PC-3 (cell line): Measurements from ENCODE around the gene CAPNS1. TPM values are rescaled to one million over a fixed set of nuclear protein-coding genes. Genes with fewer than 3 reads are reported as not detected.

ENCODE experiments used
- ATAC-seq: fragments of 200-7000 bp; cut with Tn5 transposase; 2 replicates; pipeline ENCODE4 v1.9.1; 2020; ENCODE audit warnings: mild to moderate bottlenecking, moderate library complexity
- BruUV-seq: library from RNA; stranded (reverse); fragments of 400-500 nt; replicated peaks from 2 replicates; lab custom pipeline; 2021; lab: Mats Ljungman, UMichigan
- CTCF ChIA-PET: fragments of 300-600 bp; sonication (Branson Sonifier 250); formaldehyde crosslinking; loops from one replicate; lab custom pipeline; 2022; ENCODE audit warnings: antibody characterized with exemption; lab: Charles Lee
- POLR2A ChIA-PET: fragments of 300-600 bp; sonication (Branson Sonifier 250); formaldehyde crosslinking; loops from one replicate; lab custom pipeline; 2022; ENCODE audit warnings: antibody characterized with exemption; ENCODE audit not compliant: unreplicated experiment; lab: Charles Lee
- DNase-seq: peaks from one replicate; pipeline ENCODE4 v3.0.0-alpha.2; 2015
- H2AFZ ChIP-seq: fragments of 300-600 bp; sonication (generic); 2 replicates; pipeline ENCODE4 v1.6.0; 2016; ENCODE audit warnings: antibody characterized with exemption, low read length
- H3F3A ChIP-seq: fragments of 300-600 bp; sonication (generic); one replicate; pipeline ENCODE4 v1.6.0; 2017; ENCODE audit warnings: antibody characterized with exemption, low read length, control low read depth, mild to moderate bottlenecking; ENCODE audit not compliant: unreplicated experiment
- H3K27ac ChIP-seq: fragments of 300-600 bp; sonication (generic); 2 replicates; pipeline ENCODE4 v1.5.1; 2016; ENCODE audit warnings: mild to moderate bottlenecking, low read length
- H3K27me3 ChIP-seq: fragments of 300-600 bp; sonication (generic); 2 replicates; pipeline ENCODE4 v1.6.1; 2016; ENCODE audit warnings: low read length, mixed read lengths
- H3K36me3 ChIP-seq: fragments of 300-600 bp; sonication (generic); 2 replicates; pipeline ENCODE4 v1.6.1; 2016; ENCODE audit warnings: low read depth, mixed run types, low read length, mixed read lengths
- H3K4me1 ChIP-seq: fragments of 300-600 bp; sonication (generic); 2 replicates; pipeline ENCODE4 v1.5.1; 2016; ENCODE audit warnings: low read length; ENCODE audit not compliant: insufficient read depth
- H3K4me2 ChIP-seq: fragments of 300-600 bp; sonication (generic); 2 replicates; pipeline ENCODE4 v1.6.0; 2016; ENCODE audit warnings: low read length
- H3K4me3 ChIP-seq: fragments of 300-600 bp; sonication (generic); 2 replicates; pipeline ENCODE4 v1.5.1; 2016; ENCODE audit warnings: mild to moderate bottlenecking, low read length, mixed read lengths
- H3K79me2 ChIP-seq: fragments of 300-600 bp; sonication (generic); 2 replicates; pipeline ENCODE4 v1.6.1; 2017; ENCODE audit warnings: low read length, mixed read lengths
- H3K9ac ChIP-seq: fragments of 300-600 bp; sonication (generic); 2 replicates; pipeline ENCODE4 v1.6.0; 2016; ENCODE audit warnings: mild to moderate bottlenecking, low read length
- H3K9me2 ChIP-seq: fragments of 300-600 bp; sonication (generic); replicated peaks from 2 replicates; pipeline ENCODE4 v1.6.1; 2016; ENCODE audit warnings: mixed run types, low read length, mixed read lengths
- H3K9me3 ChIP-seq: fragments of 300-600 bp; sonication (generic); 2 replicates; pipeline ENCODE4 v1.6.1; 2016; ENCODE audit warnings: low read length, mixed read lengths
- H4K20me1 ChIP-seq: fragments of 300-600 bp; sonication (generic); 2 replicates; pipeline ENCODE4 v1.6.1; 2016; ENCODE audit warnings: low read length, mixed read lengths
- EZH2 ChIP-seq: fragments of 300-600 bp; sonication (generic); IDR thresholded peaks from one replicate; pipeline ENCODE4 v1.6.1; 2017; ENCODE audit warnings: antibody characterized with exemption, mild to moderate bottlenecking, low read length; ENCODE audit not compliant: unreplicated experiment
- EZH2phosphoT487 ChIP-seq: fragments of 300-600 bp; sonication (generic); IDR thresholded peaks from 2 replicates; pipeline ENCODE4 v1.6.1; 2018; ENCODE audit warnings: mild to moderate bottlenecking, antibody characterized with exemption, low read length, borderline replicate concordance
- intact Hi-C: fragments of 100-400 bp; cut with micrococcal nuclease; formaldehyde crosslinking; loops from 2 replicates; pipeline ENCODE4 v1.9.0; 2023
- total RNA-seq: library from RNA; depleted of rRNA; stranded (reverse); fragments of >200 nt; gene quantifications from 2 replicates; pipeline ENCODE4 v1.2.3, GENCODE V29; 2014
- TF ChIP-seq, protein P1 (sequence below): fragments of 300-600 bp; sonication (generic); conservative IDR thresholded peaks from 2 replicates; pipeline ENCODE4 v1.5.1; 2017; ENCODE audit warnings: antibody characterized with exemption, low read depth, mild to moderate bottlenecking, low read length

CAPNS1 gene
- total RNA-seq, 1 experiment from 2014 or later = 329 TPM

DNA sequence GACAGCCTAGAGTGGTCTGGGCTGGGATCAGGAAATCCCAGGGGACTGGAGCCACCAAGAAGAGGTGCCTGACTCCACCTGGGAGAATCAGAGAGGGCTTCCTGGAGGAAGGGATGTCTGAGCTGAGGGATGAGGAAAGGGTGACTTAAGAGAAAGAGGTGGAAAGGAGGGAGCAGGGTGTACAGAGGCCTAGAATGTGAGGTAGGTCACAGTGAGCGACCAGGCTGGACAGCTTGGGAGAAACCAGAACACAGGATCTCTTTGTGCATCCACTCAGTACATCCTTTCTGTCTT is 23.6 kb upstream of the CAPNS1 start:
- H3K27me3 ChIP-seq = no peaks in the 10 kb centered on the region
- no peaks in the 10 kb centered on the region for H3K9me3 ChIP-seq
- peaks cover 18% of the 10 kb centered on the region; the same call in 1 of the 2 replicates for H3K4me1 ChIP-seq
- no peak for TF ChIP-seq EZH2
- no peak for TF ChIP-seq EZH2phosphoT487
- TF ChIP-seq, protein P1, sequence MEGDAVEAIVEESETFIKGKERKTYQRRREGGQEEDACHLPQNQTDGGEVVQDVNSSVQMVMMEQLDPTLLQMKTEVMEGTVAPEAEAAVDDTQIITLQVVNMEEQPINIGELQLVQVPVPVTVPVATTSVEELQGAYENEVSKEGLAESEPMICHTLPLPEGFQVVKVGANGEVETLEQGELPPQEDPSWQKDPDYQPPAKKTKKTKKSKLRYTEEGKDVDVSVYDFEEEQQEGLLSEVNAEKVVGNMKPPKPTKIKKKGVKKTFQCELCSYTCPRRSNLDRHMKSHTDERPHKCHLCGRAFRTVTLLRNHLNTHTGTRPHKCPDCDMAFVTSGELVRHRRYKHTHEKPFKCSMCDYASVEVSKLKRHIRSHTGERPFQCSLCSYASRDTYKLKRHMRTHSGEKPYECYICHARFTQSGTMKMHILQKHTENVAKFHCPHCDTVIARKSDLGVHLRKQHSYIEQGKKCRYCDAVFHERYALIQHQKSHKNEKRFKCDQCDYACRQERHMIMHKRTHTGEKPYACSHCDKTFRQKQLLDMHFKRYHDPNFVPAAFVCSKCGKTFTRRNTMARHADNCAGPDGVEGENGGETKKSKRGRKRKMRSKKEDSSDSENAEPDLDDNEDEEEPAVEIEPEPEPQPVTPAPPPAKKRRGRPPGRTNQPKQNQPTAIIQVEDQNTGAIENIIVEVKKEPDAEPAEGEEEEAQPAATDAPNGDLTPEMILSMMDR = no peak
- H3K27ac ChIP-seq = no peak overlapping the region
- no peaks in the 10 kb centered on the region for H4K20me1 ChIP-seq
- peaks cover 28% of the 10 kb centered on the region for H3K79me2 ChIP-seq
- no peak for ATAC-seq
- ChIA-PET POLR2A (interaction anchor here (0.6 kb wide), 1 partner anchor 11 kb away, joined by 3 read pairs; no protein-coding TSS in a partner anchor), CTCF (no interaction called here)
- no peaks in the 10 kb centered on the region for H3F3A ChIP-seq
- peak overlapping the region; percentile 73 for H3K4me3 ChIP-seq
- H3K36me3 ChIP-seq = no peaks in the 10 kb centered on the region
- intact Hi-C loops = no loop called here
- DNase-seq = no peak
- H3K4me2 ChIP-seq = peak overlapping the region; percentile 96
- H2AFZ ChIP-seq = no peak overlapping the region
- no peaks in the 10 kb centered on the region for H3K9me2 ChIP-seq
- H3K9ac ChIP-seq = peak overlapping the region; percentile 73
- BruUV-seq = no TSS peak

DNA sequence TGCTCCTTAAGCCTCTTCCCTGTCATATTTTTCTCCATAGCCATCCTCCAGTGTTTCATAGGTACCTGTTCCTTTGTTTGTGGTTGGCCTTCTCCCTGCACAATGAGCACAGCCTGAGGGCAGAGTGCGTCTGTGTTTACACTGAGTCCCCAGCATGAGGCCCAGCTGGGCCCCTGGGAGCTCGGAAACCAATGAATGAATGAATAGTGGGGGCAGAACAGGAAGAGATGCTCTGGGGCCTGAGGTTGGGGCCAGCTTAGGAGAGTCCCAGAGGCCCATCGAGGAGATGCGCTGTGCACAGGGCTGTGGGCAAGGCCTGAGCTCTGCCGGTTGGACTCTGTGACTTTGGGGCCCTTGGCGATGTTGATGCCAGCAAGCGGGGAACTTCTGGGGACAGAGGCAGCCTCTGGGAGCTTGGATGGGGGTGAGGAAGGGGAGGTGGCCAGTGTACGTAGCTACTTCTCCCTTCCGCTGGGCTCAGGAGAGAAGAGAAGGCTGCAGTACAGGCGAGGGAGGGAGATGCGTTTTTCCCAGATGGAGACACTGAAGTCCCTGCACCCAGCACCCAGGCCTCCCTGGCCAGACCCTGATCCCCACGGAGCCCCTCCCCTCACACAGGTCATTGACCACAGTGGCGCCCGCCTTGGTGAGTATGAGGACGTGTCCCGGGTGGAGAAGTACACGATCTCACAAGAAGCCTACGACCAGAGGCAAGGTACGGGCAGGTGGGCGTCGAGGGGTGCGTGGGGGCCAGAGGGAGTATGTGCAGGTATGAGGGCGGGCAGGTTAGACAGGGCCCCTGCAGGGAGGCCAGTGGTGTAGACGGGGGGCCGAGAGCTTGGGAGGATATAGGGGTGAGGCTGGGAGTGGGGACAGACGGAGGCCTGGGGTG is 19.5 kb upstream of the CAPNS1 start:
- Histone ChIP-seq H3K4me2 (no peak overlapping the region), H2AFZ (no peak overlapping the region), H4K20me1 (no peaks in the 10 kb centered on the region), H3K27ac (no peak overlapping the region), H3K27me3 (no peaks in the 10 kb centered on the region), H3K9ac (no peak overlapping the region), H3K4me1 (peaks cover 9% of the 10 kb centered on the region; the same call in 1 of the 2 replicates), H3K9me3 (no peaks in the 10 kb centered on the region), H3K9me2 (no peaks in the 10 kb centered on the region), H3K4me3 (no peak overlapping the region), H3K36me3 (0 out of 2 replicates have a peak, but pooled peaks cover 6% of the 10 kb centered on the region), H3K79me2 (peaks cover 12% of the 10 kb centered on the region), H3F3A (no peaks in the 10 kb centered on the region)
- ATAC-seq (no peak), DNase-seq (no peak)
- TF ChIP-seq, protein P1 = no peak
- TF ChIP-seq EZH2 = no peak
- intact Hi-C loops = no loop called here
- ChIA-PET POLR2A (no interaction called here), CTCF (no interaction called here)
- no TSS peak for BruUV-seq

DNA sequence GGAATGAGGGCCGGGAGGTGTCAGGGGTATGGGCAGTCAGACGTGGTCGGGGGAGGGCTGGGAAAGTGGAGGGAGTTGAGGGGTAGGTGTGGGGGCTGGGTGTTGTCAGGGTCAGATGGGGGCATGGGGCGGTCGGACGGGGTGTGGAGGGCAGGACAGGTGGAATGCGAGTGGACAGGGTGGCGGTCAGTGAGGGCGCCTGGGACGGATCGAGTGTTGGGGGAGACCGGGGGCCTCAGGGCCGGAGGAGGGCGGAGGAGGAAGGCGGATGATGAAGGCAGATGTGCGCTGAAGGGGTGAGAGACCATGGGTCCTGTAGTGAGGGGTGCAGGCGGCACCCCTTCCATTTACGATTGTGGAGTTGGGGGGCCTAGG is 18.9 kb upstream of the CAPNS1 start:
- no peaks in the 10 kb centered on the region for H3K9me2 ChIP-seq
- no peak overlapping the region for H3K4me2 ChIP-seq
- CTCF ChIA-PET = no interaction called here
- H3K4me1 ChIP-seq = peaks cover 7% of the 10 kb centered on the region; the same call in 1 of the 2 replicates
- no peaks in the 10 kb centered on the region for H4K20me1 ChIP-seq
- no peaks in the 10 kb centered on the region for H3K27me3 ChIP-seq
- peaks cover 7% of the 10 kb centered on the region; the same call in 1 of the 2 replicates for H3K36me3 ChIP-seq
- TF ChIP-seq EZH2phosphoT487 = no peak
- no peak for TF ChIP-seq EZH2
- TF ChIP-seq, protein P1 = no peak
- intact Hi-C loops = no loop called here
- POLR2A ChIA-PET = no interaction called here
- ATAC-seq = no peak
- no peak overlapping the region for H3K9ac ChIP-seq
- H3K27ac ChIP-seq = no peak overlapping the region
- no peak for DNase-seq
- peaks cover 9% of the 10 kb centered on the region for H3K79me2 ChIP-seq
- H2AFZ ChIP-seq = no peak overlapping the region
- no peaks in the 10 kb centered on the region for H3K9me3 ChIP-seq
- BruUV-seq = no TSS peak
- H3F3A ChIP-seq = no peaks in the 10 kb centered on the region
- H3K4me3 ChIP-seq = no peak overlapping the region
